NCI-H2196 treated with DMSO at 0.1 percent for 48 hours (cell line): ENCODE results near the gene CPA1.

Experiments
- DNase-seq: peaks from one replicate; lab custom pipeline; 2025; ENCODE audit not compliant: unreplicated experiment; lab: John Stamatoyannopoulos, UW

CPA1 gene

GRCh38 chr7:130393841-130394411, 13.6 kb downstream of the CPA1 start:
- DNase-seq = no peak

DNA sequence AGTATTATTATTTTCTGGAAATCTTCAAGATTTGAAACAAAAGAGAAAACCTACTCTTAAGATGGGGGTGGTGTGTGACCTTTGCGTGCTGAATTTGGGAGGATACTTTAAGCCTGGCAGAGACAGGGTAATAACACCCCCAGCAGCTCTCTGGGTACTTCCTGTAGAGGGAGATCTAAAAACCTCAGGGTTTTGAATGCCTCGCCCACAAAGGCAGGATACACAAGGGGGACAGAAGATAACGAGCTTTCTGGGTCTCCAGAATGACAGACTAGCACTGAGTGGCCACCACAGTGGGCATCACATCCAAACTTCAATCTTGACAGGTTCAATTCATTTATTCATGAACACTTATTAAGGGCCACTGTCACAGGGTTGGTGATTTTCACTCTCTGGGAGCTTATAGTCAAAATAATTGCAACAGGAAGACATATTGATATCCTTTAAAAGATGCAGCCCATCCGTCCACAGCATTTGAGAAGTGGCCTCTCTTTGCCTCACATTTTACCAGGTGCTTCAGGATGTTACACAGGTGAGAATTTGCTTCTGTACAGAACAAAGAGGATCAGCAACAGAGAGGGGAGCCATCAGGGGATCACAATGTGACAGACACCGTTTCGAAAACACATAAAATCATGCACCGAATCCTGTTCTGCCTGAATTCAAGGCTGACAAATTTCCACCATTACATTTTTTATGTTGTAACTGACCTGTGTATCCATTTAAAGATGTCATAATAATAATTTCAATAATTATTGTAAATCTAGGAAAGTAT, 14.3 kb downstream of the CPA1 start:
- no peak for DNase-seq

DNA sequence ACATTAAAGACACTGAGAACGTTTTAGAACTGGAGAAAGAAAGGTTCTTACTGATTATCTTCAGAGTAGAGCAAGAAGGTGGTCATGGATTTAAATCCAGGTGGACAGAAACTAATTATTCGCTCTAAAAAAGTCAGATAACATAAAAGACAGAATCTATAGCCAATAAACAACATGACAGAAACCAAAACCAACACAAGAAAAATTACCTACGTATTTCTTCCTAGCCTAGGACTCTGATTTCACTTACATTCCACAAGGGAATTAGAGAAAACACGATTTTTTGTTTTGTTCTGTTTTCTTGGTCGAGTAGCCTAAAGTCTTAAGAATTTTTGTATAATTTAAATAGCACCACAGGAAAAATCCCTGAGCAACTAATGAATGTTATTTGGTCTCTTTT, 15.1 kb downstream of the CPA1 start:
- no peak for DNase-seq

DNA sequence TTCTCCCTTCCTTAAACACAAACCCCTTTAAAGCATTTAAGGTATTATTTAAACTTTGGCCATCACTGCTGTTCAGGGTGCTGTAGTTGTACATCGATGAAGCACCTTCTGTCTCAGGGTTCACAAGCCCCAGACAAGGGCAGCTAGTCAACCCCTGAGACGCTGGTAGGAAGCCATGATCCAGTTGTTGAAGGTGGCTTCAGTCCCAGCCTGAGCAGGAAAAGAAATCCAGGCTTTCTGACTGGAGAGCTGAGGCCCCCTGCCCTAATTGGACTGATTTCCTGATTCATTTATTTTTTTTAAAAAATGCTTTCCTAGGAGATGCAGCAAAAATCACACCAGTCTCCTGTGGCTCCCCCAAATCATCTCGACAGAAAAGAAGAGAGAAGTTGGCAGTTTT, 15.8 kb downstream of the CPA1 start:
- no peak for DNase-seq

- DNase-seq = no peak
Measured at GRCh38 chr7:130397051-130397757, 16.9 kb downstream of the CPA1 start.

- no peak for DNase-seq
Measured at GRCh38 chr7:130397758-130398073, 17.4 kb downstream of the CPA1 start.

GRCh38 chr7:130398526-130399090, 18.3 kb downstream of the CPA1 start:
- no peak for DNase-seq

GRCh38 chr7:130400120-130400572, 19.9 kb downstream of the CPA1 start:
- no peak for DNase-seq

- no peak for DNase-seq
Measured at GRCh38 chr7:130401101-130401500, 20.8 kb downstream of the CPA1 start.

- no peak for DNase-seq
Measured at GRCh38 chr7:130401578-130401977, 21.3 kb downstream of the CPA1 start.

DNA sequence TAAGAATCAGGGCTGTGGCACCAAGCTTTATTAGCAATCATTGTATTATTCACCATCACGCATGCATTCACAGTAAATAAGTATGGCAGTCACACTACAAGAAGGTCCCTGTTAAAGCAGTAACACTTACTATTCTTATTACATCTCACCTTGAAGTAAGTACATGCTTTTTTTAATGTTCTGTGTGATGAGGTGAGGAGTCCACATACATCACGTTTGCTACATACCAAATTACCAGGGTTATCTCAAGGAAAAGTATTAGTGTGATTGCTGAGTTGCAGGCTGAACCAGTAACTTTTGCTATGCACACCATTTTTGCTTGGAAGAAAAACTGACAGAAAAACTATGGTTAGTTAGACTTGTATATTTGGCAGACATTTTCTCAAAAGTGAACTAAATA, 24.7 kb downstream of the CPA1 start:
- DNase-seq = no peak

GRCh38 chr7:130409067-130409711, 28.9 kb downstream of the CPA1 start:
- no peak for DNase-seq

DNA sequence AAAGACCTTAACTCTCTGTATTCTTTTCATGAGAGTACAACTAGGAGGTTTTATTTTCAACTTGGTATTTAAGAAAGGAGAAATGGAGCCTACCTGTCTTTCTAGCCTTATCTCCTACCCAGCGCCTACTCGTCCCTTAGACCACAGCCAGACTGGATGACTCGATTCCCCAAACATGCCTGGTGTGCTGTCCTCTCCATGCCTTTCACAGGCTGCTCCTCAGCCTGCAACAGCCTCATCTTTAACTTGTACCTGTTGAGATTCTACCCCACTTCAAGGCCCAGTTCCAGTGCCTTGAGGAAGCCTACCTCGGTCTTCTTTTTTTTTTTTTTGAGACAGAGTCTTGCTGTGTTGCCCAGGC, 29.4 kb downstream of the CPA1 start:
- no peak for DNase-seq

- no peak for DNase-seq
Measured at GRCh38 chr7:130410868-130411541, 30.7 kb downstream of the CPA1 start.

DNA sequence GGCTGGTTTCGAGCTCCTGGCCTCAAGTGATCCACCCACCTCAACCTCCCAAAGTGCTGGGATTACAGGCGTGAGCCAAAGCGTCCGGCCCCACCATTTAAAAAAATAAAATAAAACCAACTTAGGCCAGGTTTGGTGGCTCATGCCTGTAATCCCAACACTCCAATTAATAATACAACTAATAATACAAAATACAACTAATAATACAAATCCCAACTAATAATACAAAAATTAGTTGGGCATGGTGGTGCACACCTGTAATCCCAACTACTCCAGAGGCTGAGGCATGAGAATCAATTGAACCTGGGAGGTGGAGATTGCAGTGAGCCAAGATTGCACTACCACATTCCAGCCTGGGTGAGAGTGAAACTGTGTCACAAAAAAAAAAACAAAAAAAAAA, 32.9 kb downstream of the CPA1 start:
- no peak for DNase-seq

DNA sequence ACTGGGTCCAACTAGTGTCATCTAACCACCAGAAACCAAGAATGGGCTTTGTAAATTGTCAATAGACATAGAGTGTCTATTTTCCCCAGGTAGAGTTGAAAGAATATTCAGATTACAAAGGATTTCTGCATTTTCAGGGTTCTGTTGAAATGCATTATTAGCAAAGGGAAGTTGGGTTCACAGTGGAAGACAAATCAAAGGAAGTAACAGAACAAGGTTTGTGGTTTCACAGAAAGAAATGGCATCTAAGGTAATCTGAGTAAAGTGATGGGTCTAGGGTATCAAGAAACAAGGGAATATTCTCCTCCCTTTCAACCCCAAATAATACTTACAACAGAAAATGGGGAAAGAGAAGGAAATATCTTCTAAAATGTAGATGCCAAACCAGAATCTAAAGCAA, 34.7 kb downstream of the CPA1 start:
- no peak for DNase-seq

DNA sequence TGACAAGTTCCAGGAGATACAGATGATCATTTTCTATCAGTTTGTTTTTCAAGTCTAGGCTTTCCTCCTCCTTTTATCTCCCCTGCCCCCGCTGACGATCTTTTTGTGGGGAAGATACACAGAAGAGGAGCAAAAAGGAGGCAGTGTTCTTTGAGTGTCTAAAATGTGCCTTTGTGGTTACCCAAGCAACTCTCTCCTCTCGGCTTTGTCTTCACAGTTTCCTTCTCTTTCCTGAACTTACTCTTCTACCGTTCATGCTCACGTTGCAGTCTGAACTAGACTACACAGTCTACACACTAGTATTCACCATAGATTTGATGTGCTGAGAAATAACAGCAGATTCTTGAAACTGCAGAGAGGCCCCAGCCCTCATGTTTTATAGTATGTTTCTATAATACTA, 36.9 kb downstream of the CPA1 start:
- DNase-seq = no peak

- DNase-seq = no peak
Measured at GRCh38 chr7:130418306-130418705, 38.0 kb downstream of the CPA1 start.

- no peak for DNase-seq
Measured at GRCh38 chr7:130419658-130420057, 39.4 kb downstream of the CPA1 start.

DNA sequence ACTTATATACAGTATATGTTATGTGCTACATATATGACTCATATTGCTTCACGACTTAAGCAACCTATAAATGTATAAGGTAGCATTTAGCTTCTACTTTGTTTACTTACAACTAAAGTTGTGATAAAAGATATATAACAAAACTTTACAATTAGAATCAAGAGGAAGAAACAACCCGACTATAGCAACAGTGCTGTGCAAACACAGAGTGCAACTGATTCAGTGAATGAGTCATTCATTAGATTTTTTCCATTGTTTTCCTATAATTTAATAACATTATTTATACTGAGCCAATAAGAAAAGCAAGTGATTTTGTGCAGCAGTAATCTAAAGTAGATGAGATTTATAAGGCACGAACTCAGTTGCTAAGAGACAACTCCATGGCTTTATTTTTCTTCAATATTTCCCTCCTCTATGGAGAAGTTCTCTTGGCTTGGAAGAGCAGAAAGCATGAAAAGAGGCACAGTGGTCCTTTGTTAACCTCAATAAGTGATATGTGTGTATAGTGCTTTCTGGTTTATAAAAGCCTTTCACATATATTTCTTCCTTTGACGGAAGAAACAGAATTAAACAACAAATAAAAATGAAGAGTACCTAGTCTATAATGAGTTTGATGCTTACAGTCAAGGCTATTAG, 40.8 kb downstream of the CPA1 start:
- DNase-seq = no peak

GRCh38 chr7:130421684-130422083, 41.4 kb downstream of the CPA1 start:
- no peak for DNase-seq
